NCI-H1105 (cell line): ENCODE results near the gene CRYGN.

Source experiments
- DNase-seq: peaks from one replicate; lab custom pipeline; 2025; lab: John Stamatoyannopoulos, UW

Gene CRYGN

DNA sequence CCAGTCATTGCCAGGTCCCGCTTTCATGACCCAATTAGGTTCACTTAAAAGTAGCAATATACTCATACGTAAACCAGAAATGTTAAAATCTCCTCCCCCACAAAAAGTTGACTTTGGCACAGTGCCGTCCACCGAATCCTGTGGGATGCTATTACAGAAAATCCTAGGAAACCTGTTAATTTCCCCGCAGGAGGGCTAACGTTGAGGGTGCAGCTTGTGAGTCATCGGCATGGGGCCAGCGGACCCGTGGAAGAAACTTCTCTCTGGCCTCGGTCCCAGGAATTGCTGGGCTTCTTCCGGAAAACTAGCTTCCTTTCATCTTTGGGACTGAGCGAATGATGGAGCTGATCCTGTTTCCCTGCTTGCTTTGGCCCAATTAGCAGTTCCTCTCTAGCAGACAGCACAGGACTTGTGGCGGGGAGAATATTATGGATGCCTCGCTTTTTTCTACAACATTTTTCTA is 13.5 kb downstream of the CRYGN start:
- DNase-seq = no peak

DNA sequence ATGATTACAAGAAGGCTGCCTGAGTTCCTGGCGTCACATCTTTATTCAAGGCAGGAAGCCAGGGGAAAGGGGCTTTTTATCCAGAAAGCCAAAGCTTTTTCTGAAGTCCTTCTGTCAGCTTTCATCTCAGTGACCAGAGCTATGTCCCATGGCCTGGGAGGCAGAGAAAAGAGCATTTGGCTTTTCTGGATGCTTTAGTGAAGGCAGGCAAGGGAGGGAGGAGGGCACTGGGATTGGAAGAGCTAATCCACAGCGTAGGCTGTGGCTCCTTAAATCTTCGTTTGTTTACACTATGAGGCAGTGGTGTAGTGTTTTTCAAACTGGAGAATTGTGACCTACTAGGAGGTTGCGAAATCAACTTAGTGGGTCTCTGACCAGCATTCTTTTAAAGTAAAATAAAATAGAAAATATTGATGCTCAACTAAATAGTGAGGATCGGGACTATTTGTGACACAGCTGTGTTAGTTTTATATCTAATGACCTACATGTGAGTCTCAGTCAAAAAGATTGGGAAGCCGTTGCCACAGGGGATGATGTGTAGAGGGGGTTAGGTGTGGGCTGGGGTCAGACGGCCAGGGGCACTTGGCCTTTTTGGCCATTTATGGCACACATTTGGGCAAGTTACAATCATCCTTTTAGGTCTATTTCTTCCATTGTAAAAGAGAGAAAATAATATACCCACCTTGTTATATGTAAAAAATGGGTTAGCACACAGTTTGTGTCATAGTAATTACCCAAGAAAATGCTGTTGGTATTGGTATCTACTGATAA is 14.1 kb downstream of the CRYGN start:
- DNase-seq = no peak

DNA sequence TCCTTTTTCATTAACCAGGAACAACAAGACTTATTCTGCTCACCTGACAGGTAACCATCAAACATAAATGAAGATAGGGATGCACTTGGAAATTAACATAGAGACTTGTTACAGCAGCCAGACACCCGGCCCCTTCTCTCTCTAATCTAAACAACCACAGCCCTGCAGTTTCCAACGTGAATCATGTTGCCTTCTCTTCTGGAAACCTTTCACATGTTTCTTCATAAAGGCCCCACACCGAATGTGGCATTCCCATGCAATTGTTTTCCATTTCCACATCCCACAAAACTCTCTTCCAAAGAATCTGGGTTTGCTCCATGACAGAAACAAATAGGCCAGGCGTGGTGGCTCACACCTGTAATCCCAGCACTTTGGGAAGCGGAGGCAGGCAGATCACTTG is 15.1 kb downstream of the CRYGN start:
- DNase-seq = no peak

DNA sequence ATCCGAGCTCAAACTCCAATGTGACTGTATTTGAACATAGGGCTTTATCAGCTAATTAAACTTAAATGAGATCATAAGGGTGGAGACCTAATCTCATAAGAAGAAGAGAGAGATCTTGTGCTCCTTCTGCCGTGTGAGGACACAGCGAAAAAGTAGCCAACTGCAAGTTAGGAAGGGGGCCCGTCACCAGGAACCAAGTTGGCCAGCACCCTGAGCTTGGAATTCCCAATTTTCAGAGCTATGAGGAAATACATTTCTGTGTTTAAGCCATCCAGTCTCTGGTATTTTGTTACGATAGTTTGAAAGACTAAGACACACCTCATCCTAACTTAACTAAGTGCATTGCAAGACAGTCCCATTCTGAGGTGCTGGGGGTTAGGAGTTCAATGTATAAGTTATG is 16.0 kb downstream of the CRYGN start:
- DNase-seq = no peak

DNA sequence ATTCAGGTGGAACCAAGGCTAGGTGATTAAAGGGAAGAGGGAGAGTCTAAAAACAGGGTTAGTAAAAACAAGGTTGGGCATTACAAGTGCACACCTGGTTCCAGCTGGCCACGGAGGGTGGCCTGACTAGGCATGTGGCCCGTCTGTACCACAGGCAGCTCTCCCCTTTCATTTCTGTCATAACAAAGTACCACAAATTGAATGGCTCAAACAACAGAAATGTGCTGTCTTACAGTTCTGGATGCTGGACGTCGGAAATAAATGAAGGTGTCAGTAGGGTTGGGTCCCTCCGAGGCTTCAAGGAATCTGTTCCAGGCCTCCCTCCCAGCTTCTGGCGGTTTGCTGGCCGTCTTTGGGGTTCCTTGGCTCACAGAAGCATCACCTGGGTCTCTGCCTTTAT is 16.7 kb downstream of the CRYGN start:
- no peak for DNase-seq

DNA sequence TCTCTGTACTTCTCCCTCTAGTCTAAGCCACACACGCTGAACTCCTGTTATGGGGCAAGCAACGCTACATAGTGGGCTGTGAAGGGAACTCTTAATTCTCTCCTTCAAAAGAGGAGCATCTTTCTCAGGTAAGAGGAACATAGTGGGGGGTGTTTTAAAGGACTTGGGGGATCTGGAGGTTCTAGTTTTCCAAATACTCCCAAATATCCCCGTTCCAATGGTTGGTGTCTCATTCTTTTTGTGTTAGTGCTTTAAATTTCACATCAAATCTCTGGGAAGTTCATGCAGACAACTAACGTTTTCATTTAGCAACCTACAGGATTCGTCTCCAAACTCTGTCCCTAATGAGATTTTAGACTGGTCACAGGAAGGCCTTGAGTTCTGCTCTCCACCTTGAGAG is 17.7 kb downstream of the CRYGN start:
- no peak for DNase-seq

DNA sequence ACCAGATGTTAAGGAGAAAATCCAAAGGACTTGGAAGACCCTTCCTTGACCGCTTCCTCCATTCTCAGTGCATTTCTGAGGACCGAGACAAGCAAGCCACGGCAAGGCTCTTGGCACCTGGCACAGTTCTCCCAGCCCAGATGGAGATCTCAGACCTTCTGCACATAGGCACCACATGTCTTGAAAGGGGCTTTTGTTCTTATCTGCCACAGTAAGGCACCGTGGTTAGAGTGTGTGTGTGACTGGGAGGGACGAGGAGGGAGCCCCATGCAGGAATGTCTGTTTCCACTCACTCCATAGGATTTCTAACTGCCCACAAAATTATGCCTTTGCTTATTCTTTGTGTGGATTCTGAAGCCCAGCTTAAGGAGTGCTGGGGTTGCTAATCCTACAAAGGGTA is 19.8 kb downstream of the CRYGN start:
- DNase-seq = no peak

DNA sequence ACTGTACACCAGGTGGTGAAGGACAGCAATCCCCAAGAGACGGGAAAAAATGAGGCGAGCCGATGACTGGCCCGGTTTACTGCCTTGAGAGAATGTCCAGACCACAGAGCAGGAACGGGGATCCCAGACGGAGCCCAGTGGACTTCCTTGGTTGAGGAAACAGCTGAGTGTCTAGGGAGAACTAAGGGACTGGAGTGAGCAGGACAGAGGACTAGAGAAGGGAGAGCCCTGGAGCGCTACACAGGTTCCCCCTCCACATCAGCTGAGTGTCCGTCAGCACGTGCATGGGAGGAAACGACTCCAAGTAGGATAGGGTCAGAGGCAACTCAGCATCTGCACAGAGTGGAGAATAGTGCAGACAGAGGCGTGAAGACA is 23.0 kb downstream of the CRYGN start:
- no peak for DNase-seq

DNA sequence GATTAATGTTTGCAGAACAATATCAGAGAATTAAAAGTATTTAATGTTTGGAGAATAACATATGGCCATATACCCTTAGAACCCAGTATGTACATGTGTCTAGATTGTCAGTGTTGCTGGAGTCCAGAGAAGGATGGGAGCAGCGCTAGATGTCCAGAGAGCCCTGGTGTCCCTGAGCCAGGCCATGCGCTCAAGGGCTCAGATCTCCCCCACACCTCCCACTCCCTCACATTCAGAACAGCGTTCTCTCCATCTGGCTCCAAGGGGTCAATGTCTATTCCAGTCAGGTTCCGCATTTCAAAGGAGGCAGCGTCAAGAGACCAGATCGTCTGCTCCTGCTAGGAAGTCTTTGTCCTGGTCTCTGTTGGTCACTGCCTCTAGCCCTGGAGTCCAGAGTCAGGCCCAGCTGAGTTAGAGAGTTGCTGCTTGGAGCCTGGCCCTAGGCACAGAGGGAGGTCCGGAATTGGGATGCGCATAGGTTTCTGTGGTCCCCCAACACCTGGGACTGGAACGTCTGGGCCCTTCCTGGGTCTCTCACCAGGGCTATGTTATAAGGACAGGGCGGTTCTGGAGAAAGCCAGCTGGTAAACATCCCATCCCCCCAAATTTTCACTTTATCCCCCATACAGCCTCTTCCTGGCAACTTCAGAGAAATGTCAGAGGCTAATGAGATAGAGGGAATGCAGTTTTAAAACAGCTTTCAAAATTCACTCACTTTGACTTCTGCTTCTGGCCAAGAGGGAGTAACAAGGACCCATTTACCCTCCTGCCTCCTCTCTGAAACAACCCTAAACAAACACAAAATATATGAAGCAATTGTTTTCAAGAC is 23.6 kb downstream of the CRYGN start:
- no peak for DNase-seq

DNA sequence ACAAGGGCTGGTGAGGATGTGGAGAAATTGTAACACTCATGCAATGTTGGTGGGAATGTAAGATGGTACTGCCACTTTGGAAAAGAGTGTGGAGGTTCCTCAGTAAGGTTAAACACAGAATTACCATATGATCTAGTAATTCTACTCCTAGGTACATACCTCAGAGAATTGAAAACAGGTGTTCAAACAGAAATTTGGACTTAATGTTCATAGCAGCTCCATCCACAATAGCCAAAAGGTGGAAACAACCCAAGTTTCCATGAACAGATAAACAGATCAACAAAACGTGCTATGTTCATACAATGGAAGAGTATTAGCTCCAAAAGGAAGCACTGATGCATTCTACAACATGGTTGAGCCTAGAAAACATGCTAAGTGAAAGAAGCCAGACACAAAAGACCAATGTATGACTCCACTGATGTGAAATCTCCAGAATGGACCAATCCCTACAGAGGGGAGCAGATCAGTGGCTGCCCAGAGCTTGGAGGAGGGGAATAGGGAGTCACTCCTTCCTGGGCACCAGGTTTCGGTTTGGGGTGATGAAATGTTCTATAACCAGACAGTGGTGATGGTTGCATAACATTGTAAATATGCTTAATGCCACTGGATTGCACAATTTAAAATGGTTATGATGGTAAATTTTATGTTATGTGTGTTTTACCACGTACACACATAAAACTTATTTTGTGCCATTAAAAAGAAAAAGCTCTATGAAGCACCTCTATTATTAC is 24.4 kb downstream of the CRYGN start:
- no peak for DNase-seq

DNA sequence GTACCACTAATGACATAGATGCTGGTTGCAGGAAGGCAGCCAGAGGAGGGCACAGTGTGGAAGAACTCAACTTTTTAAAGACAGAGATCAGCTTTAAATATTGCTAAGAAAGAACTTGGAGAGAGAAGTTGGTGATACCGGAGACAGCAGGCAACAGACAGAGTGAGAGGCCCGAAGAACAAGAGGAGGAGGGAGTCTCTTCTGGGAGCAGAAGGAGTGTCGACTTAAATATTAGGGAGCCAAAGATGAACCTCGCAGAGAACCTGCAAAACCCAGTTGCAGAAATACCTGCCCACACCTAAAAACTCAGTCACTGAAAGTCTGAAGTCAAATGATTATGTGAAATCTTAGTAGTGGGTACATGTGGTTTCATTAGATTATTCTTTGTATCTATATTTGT is 26.7 kb downstream of the CRYGN start:
- DNase-seq = no peak

DNA sequence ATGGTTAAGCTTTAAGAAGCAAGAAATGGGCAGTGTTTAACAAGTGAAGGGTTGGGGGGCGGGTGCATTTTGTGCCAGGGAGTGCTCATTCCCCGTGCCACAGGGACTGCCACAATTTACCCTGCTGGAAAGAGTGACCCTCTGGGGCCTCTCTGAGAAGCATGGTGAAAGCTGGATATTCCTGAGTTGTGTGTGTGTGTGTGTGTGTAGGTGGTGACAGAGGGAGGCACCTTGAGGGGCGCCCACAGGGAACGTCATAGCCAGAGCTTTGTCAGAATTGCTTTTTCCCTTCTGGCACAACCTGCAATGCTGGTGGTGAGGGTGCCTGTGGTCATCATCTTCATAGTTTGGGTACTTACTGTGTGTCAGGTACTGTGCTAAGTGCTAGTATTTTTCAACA is 27.6 kb downstream of the CRYGN start:
- DNase-seq = no peak

DNA sequence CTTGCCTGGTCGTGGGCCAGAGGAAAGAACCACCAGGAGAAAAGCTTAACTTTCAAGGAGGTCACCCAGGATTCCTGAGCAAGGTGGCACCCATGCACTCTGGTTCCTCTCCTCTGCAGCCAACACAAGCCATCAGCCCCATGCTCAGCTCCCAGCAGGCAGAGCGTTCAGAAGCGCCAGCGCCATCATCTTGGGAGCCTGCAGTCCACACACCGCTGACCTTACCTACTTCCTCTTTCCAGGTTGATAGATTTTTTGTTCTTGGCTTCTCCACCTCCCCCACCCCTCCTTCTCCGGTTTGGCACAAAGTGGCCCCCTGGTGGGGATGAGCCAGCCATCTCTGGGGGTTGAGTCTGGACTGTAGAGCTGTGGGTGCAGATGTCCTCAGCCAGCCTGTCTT is 28.4 kb downstream of the CRYGN start:
- DNase-seq = no peak

DNA sequence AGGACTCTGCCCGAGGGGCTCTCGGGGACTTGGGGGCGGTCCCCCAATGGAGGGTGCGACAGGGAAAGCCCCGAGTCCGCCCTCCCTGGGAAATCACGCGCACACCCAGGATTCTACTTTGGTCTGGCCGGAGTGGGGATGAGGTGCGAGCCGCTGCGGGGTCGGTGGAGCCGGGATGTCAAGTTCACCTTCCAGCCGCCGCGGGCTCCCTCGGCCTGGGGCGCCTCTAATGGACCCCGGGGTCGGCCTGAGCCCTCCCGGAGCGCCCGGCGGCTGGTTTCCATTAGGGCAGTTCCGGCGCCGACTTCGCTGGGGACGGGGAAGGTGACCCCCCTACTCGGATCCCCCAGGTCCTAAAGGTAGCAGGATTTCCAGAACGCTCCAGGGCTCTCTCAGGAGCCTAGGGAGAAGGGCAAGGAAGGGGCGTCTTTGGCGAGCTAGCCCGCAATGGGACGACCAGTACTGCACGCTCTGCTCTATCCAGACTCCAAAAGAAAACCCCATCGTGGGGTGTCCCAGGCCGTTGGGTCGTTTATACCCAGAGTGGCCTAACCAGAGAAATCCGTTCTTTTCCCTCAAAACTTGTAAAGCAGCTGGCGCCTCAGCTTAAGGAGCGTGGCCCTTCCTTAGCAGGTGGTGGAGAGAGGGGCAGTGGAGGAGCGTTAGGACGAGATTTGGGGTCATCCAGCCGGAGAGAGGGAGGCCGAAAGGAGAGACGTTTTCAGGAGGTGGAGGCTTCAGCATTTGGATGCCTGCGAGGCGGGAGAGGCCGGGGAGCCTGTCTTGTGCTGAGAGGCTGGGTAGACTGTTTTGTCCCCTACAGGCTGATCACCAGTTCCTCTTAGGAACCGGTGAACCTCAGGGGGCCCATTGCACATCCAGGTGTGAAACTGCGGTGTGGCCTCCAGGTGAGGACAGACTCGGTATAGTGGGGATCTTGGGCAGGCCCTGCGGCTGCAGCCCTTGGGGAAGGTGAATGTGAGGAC is 29.2 kb downstream of the CRYGN start:
- DNase-seq = peak; percentile 42

DNA sequence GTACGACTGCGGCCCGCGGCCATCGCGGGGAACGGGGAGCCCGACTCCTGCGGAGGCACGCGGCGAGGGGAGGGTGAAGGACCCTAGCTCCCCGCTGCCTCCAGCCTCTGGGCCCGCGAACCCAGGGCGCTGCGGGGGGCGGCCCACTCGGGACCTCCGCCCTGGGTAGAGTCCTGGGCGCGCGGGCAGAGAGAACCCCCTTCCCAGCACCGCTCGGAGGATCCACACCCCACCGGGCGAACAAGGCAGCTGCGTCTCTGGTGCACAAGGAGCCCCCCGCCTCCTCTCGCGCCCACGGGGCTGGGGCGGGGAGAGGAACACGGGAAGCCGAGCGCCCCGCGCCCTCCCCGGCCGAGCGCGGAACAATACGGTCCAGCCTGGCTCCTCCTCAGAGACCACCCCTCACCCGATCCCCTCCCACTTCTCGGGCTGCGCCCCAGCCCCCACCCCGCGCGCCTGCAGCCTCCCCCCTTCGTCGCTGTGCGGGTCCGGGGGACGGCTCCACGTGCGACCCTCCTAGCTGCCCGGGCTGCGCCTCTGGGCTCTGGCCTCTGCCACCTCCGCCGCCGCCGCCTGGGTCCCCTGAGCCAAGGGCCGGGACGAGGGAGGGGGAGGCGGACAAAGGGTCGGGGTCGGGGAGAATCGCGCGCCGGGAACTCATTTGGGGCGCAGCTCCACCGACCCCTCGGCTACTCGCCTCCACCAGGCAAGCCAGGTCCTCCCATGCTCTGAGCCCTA is 30.1 kb downstream of the CRYGN start, which contains the start of gene WDR86:
Gene WDR86 (minus strand): TSS at position 372 of the 738 bp plus-strand sequence. CDS start 449 bp downstream, outside the sequence.
- no peak for DNase-seq

DNA sequence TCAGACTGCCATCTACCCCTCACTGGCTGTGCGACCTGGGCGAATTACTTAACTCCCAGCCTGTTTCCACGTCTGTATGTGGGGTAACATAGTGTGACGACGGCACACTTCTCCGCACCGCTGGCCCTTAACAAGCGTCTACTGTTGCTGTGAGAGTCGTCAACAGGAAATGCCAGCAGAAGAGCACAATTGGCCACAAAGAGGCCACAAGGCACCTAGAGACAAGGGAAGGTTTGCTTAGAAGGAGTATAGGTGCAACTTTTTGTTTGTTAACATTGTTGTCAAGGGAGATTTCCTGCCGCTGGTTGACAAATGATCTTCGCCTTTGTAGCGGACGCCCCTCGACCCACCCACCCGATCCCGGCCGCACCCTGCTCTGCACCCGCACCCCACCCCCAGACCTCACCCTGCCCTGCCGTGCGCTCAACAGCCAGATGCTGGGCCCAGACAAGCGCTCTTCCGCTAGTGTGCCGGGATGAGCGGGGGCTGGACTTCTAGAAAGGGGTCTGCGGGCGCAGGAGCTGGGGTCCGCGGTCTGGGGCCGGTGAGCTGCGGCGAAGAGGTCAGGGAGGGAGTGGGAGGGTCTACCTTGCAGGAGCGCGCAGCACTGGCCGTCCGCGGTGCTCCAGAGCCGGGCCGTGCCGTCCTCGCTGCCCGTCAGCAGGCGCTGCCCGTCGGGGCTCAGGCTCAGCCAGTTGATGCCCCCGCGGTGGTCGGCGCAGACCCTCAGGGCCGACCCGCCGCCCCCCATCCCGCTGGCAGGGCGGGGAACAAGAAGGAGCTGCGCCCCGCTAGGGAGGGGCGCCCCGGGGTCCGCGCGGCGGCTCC is 30.9 kb downstream of the CRYGN start:
- DNase-seq = no peak

DNA sequence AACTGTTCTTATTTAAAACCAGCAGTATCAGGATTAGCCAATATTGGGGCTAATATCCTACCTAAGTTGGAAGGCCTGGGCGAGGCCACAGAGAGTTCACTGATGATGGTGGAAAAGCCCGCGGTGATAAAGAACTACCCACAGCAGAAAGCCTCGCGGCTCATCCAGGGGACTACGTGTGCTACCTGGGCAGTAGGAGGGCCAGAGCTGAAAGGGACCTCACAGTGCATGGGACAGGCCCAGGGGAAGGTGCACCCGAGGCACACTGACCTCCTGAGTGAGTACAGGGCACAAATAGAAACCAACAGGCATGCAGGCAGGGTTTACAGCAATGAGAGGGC is 31.5 kb downstream of the CRYGN start:
- DNase-seq = no peak

DNA sequence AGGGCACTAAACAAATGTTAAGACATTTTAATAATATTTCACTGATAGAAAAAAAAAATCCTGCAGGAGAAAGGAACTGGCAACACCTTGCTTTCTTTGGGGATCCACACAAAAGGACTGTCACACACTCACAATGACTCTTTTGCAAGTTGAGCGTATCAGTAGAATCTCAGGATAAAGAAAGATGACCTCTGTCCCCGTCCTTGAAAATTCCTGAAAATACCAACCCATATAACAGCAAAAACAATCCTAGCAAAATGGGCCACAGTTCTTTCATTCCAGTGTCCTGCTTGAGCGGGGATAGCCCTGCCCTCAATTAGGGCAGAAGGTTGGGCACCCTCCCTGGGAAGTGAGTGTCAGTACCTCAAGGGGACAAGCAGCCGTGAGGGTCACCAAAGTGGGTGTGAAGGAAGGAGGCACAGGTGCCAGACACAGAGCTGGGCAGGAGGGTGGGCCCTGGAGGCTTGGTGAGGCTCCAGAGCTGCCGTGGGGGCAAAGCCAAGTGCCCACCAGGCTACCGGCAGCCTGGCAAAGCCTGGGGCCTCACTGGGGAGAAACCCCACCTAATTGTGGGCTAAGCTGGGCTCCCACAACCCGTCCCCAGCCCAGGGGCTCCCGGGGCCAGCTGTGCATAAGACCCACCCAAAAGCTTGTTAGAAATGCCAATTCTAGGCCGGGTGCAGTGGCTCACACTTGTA is 32.9 kb downstream of the CRYGN start:
- DNase-seq = no peak
